SW 1271 (cell line): ENCODE data around the gene TOR1AIP2.
"Not testable (repeated sequence)": the region's sequence is repeated elsewhere in the genome, so short reads cannot be mapped to it uniquely, and the experiment has no call there.

Experiments used
- DNase-seq, 2 experiments: peaks; one replicate each; lab custom pipeline; 2025; lab: John Stamatoyannopoulos, UW

TOR1AIP2 gene

GRCh38 chr1:179807691-179808485 is 69.7 kb downstream of the TOR1AIP2 start:
- no peak for DNase-seq

- DNase-seq, result no peak
Measured at GRCh38 chr1:179807291-179807690, 70.3 kb downstream of the TOR1AIP2 start.

- DNase-seq, result no peak
Measured at GRCh38 chr1:179806333-179806732, 71.3 kb downstream of the TOR1AIP2 start.

GRCh38 chr1:179805291-179806195 is 72.1 kb downstream of the TOR1AIP2 start:
- no peak for DNase-seq

GRCh38 chr1:179804417-179804816 is 73.2 kb downstream of the TOR1AIP2 start:
- not testable (repeated sequence) for DNase-seq

GRCh38 chr1:179803918-179804317 is 73.7 kb downstream of the TOR1AIP2 start:
- no peak for DNase-seq

GRCh38 chr1:179803104-179803503 is 74.5 kb downstream of the TOR1AIP2 start:
- no peak for DNase-seq

GRCh38 chr1:179800481-179800880 is 77.1 kb downstream of the TOR1AIP2 start:
- no peak for DNase-seq

GRCh38 chr1:179798864-179799516 is 78.6 kb downstream of the TOR1AIP2 start:
- DNase-seq, result no peak

GRCh38 chr1:179798213-179798863 is 79.3 kb downstream of the TOR1AIP2 start:
- no peak for DNase-seq

- DNase-seq, result no peak
Measured at GRCh38 chr1:179794669-179795068, 82.9 kb downstream of the TOR1AIP2 start.

GRCh38 chr1:179794146-179794545 is 83.5 kb downstream of the TOR1AIP2 start:
- no peak for DNase-seq

GRCh38 chr1:179793281-179793680 is 84.3 kb downstream of the TOR1AIP2 start:
- DNase-seq, result no peak
